ENCODE results near the gene DNHD1. TPM values are rescaled to one million over a fixed set of nuclear protein-coding genes. Genes with fewer than 3 reads are reported as not detected.

DNHD1 gene, protein sequence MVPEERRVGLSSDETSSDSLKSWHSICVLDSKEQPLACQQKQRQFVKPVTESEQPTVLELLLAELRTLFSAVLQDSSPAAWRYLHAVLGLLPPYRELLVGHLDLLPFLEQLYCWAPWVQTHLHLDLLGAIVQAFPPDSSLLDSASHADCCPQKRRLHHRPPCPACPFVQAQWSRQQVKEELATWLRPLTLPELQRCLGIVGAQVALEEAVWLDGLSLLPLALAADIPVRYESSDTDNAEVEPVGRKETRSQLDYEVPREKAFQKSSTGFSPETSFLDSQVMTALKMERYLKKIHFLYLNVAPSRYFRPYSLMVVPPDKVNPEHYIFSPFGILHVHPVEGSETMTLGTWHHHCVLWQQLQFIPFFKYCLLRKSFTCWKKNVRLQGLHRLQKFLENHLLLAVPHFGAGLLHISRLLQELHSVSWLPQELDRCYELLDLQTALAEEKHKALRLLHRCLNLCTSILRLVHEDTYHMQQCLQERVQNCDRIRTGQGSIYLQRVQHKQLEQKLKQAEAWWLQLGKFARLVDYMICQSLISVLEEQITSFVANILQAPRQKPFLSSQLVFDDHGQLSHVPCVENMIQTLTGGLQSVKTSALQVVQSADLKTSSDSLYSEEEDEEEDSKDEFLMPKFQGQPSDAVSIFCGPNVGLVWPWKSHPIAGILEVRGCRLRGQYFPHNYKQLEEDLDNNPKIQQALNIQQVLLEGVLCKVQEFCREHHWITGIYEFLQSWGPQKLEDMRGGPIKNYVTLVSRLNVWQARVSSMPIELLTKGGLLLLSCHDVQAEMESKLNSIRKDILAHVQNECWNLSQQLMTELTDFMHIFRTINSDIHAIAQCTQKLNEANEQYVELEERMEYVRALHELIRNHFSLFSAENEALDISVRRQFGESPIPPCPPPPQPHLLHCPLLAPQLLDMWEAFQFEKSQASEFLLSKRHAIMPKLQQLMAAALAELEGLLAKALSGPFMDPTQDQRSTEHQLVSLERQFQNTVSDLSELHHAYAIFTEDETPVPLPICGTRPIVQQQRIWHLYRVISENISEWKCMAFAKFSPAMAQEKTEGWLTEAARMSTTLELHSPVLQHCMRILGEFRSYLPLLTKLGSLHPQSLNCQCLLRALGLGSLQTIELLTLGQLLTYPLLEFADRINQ (N-terminal part only)
- 10 to 100 TPM in 1 of 4 donors, 1 to 10 TPM in 3; 1.3 to 11.8 (median 7.7) TPM for total RNA-seq

DNA sequence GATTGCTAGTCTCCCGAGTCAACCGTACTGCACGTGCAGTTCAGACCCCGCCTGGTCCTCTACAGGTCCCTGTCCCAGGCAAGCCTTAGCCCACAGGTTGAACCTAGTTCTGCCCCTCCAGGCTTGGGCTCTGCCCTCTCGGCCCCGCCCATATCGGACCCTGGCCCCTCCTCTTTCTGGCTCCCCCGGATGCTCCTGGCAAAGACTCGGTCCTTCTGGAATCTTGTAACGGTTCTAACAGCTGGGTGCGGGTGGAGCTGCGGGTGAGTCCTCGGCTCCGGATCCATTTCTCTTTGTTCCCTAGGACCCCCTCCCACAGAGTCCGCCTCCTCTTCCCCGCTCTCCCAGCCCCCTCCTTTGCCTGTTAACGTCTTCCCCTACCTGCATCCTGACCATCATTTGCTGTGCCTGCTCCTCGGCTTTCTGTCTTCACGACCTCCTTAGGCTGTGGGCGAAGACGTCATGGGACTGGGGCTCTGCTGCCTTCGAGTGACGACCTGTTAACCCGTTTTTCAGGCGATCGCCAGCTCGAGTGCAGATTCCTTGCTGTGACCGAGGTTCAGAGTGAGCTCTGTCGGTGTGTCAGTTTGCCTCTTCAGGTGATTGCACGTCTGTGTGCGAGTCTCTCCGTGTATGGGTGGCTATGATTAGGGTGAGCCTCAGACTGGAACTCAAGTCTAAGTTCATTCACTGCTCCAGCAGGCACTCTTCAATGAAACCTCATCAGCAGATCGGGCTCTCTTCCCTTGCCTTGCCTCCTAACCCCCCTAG is at the start of gene DNHD1:
Gene DNHD1, plus strand, starts transcription at position 212 of the 771 bp plus-strand sequence. CDS start 936 bp downstream, outside the sequence.
- Histone ChIP-seq H3K27me3 (no peaks in the 10 kb centered on the region), H3K4me3 (peak within 1 kb of the TSS in 1 of 4 donors; percentile 10), H3K36me3 (peaks cover 0 to 60% (median 0%) of the 10 kb centered on the region in 3 donors), H3K9me3 (no peaks in the 10 kb centered on the region), H3K4me1 (peaks cover 0 to 16% (median 0%) of the 10 kb centered on the region in 3 donors), H3K27ac (no peak within 1 kb of the TSS)
- no peak for DNase-seq
- TF ChIP-seq, protein P1, sequence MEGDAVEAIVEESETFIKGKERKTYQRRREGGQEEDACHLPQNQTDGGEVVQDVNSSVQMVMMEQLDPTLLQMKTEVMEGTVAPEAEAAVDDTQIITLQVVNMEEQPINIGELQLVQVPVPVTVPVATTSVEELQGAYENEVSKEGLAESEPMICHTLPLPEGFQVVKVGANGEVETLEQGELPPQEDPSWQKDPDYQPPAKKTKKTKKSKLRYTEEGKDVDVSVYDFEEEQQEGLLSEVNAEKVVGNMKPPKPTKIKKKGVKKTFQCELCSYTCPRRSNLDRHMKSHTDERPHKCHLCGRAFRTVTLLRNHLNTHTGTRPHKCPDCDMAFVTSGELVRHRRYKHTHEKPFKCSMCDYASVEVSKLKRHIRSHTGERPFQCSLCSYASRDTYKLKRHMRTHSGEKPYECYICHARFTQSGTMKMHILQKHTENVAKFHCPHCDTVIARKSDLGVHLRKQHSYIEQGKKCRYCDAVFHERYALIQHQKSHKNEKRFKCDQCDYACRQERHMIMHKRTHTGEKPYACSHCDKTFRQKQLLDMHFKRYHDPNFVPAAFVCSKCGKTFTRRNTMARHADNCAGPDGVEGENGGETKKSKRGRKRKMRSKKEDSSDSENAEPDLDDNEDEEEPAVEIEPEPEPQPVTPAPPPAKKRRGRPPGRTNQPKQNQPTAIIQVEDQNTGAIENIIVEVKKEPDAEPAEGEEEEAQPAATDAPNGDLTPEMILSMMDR (IDR thresholded peaks at IDR 0.05): no peak
- no peak for TF ChIP-seq POLR2A (IDR thresholded peaks at IDR 0.05)
- WGBS, 2 donors: 62% methylated on average over 31 to 32 of the region's 33 CpGs
- intact Hi-C loops (cut with DNase I): loop anchor here (10.0 kb wide), 1 partner anchor 272 kb away; no protein-coding TSS in a partner anchor

DNA sequence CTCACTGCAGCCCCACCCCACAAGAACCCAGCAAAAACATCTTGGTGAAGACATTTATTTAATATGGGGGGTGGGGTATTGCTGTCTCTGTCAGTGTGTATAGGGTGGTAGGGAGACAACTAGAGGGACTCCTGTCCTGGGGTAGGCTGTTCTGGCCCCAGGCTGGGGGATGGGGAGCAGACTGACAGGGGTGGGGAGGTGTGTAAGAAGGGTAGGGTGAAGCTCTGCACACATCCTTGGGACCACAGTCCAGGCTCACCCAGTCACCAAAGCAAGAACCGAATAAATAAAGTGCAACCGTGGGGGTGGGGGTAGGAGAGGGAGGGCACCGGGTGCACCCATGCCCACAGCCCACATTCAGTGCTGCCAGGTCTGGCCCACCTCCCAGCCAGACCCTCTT is 48.5 kb upstream of the DNHD1 start:
- H3K36me3 ChIP-seq: peaks cover 7 to 58% (median 12%) of the 10 kb centered on the region in 3 donors
- no peaks in the 10 kb centered on the region for H3K9me3 ChIP-seq
- DNase-seq: no peak
- H3K4me1 ChIP-seq: no peaks in the 10 kb centered on the region
- TF ChIP-seq POLR2A (IDR thresholded peaks at IDR 0.05): no peak
- TF ChIP-seq, protein P1 (IDR thresholded peaks at IDR 0.05): no peak
- WGBS, 2 donors: 80% methylated on average over 1 of the region's 3 CpGs; no CpG with 5 or more reads in 1 of the 2 donors
- intact Hi-C loops (cut with DNase I): loop anchor here (10.0 kb wide), 1 partner anchor 56 kb away; no protein-coding TSS in a partner anchor
- H3K4me3 ChIP-seq: no peak overlapping the region
- no peak overlapping the region for H3K27ac ChIP-seq
- no peaks in the 10 kb centered on the region for H3K27me3 ChIP-seq

DNA sequence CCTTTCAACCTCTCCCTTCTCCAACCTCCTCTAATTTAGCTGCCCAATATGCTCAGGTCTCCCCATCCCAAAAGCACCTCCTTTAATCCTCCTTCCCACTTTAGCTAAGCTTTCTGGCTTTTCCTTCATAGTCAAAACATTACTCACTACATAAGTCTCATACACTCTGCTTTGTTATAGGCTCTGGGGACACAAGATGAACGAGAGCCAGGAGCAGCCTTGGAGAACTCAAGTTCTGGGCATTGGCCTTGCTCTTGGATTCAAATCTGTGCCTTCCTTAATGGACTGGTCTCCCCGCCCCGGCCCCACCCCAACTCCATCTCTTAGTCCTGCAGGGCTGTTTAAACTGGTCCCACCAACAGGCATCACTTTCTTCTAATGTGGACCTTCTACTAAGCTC is 44.9 kb upstream of the DNHD1 start:
- no peak for DNase-seq
- H3K4me1 ChIP-seq: no peaks in the 10 kb centered on the region
- TF ChIP-seq POLR2A (IDR thresholded peaks at IDR 0.05): no peak
- TF ChIP-seq, protein P1 (IDR thresholded peaks at IDR 0.05): no peak
- peaks cover 25 to 94% (median 32%) of the 10 kb centered on the region in 3 donors for H3K36me3 ChIP-seq
- 42 to 78% methylated on average over 1 to 3 of the region's 3 CpGs for WGBS, 2 donors
- H3K4me3 ChIP-seq: no peak overlapping the region
- intact Hi-C loops (cut with DNase I): no loop called here
- H3K27ac ChIP-seq: no peak overlapping the region
- no peaks in the 10 kb centered on the region for H3K9me3 ChIP-seq
- no peaks in the 10 kb centered on the region for H3K27me3 ChIP-seq

- H3K4me1 ChIP-seq: no peaks in the 10 kb centered on the region
- 91 to 95% methylated on average over 2 of the region's 2 CpGs for WGBS, 2 donors
- peaks cover 31 to 96% (median 40%) of the 10 kb centered on the region in 3 donors for H3K36me3 ChIP-seq
- H3K27ac ChIP-seq: no peak overlapping the region
- H3K27me3 ChIP-seq: no peaks in the 10 kb centered on the region
- H3K9me3 ChIP-seq: no peaks in the 10 kb centered on the region
- intact Hi-C loops (cut with DNase I): no loop called here
- DNase-seq: no peak
- H3K4me3 ChIP-seq: no peak overlapping the region
- TF ChIP-seq, protein P1 (IDR thresholded peaks at IDR 0.05): no peak
- no peak for TF ChIP-seq POLR2A (IDR thresholded peaks at IDR 0.05)
These were observed 43.9 kb upstream of the DNHD1 start for GRCh38 chr11:6453152-6453551.
